Endothelial cell of umbilical vein (primary cell): ENCODE results near the gene AGMO. TPM values are rescaled to one million over a fixed set of nuclear protein-coding genes. Genes with fewer than 3 reads are reported as not detected.

Experiments used
- BruUV-seq: library from RNA; stranded (reverse); fragments of 400-500 nt; replicated peaks from 2 replicates; lab custom pipeline; 2021; lab: Mats Ljungman, UMichigan
- CTCF ChIA-PET: fragments of 300-600, 350-600 bp; sonication (Branson Sonifier 250); formaldehyde crosslinking; loops from one replicate; lab custom pipeline; 2021; ENCODE audit warnings: antibody characterized with exemption, inconsistent platforms; lab: Charles Lee
- POLR2A ChIA-PET: fragments of 300-600, 350-600 bp; sonication (Branson Sonifier 250); formaldehyde crosslinking; loops from one replicate; lab custom pipeline; 2021; ENCODE audit warnings: antibody characterized with exemption, inconsistent platforms; lab: Charles Lee
- DNase-seq: peaks from one replicate; pipeline ENCODE4 v3.0.0-alpha.2; 2011; ENCODE audit warnings: low read depth, low spot score
- FAIRE-seq: peaks from 2 replicates; lab custom pipeline; 2011; peaks lifted over from hg19 to GRCh38; lab: Jason Lieb, UNC
- H2AFZ ChIP-seq: 2 replicates; pipeline ENCODE4 v1.6.0; 2012; ENCODE audit warnings: low read depth, low read length, control low read depth, inconsistent platforms
- H3K27ac ChIP-seq: 2 replicates; pipeline ENCODE4 v1.5.1; 2011; ENCODE audit warnings: low read depth, mild to moderate bottlenecking, control low read depth, low read length, moderate library complexity; ENCODE audit not compliant: insufficient read depth
- H3K27me3 ChIP-seq, 2 experiments: 2 replicates each; pipeline versions ENCODE4 v1.6.0 to v1.6.1; 2011; ENCODE audit warnings: low read length in 2 of 2, mixed read lengths in 1 of 2; ENCODE audit not compliant: control insufficient read depth in 2 of 2, insufficient read depth in 2 of 2
- H3K36me3 ChIP-seq, 2 experiments: 2 replicates in 1 of 2; 3 replicates in 1 of 2; pipeline ENCODE4 v1.5.1; 2011; ENCODE audit warnings: low read length in 2 of 2, mild to moderate bottlenecking in 1 of 2, moderate library complexity in 1 of 2; ENCODE audit not compliant: control insufficient read depth in 2 of 2, insufficient read depth in 2 of 2; ENCODE audit errors: extremely low read depth in 1 of 2
- H3K4me1 ChIP-seq: 3 replicates; pipeline ENCODE4 v1.5.1; 2011; ENCODE audit warnings: mild to moderate bottlenecking, low read length; ENCODE audit not compliant: control insufficient read depth, insufficient read depth; ENCODE audit errors: extremely low read depth
- H3K4me2 ChIP-seq: 2 replicates; pipeline ENCODE4 v1.6.1; 2011; ENCODE audit warnings: low read length, control low read depth, mixed read lengths; ENCODE audit not compliant: insufficient read depth
- H3K4me3 ChIP-seq, 3 experiments: fragments of 200-600 bp in 1 of 3; sonication (generic), shearing (Covaris generic) in 1 of 3; replicated peaks in 1 of 3; 2 replicates each; pipeline ENCODE4 v1.5.1; 2011 to 2016; ENCODE audit warnings: control low read depth in 3 of 3, low read length in 3 of 3, mild to moderate bottlenecking in 2 of 3, inconsistent platforms in 1 of 3, low read depth in 1 of 3, moderate library complexity in 1 of 3; ENCODE audit not compliant: insufficient read depth in 1 of 3
- H3K79me2 ChIP-seq: 2 replicates; pipeline ENCODE4 v1.6.0; 2012; ENCODE audit warnings: low read length, inconsistent platforms; ENCODE audit not compliant: control insufficient read depth, insufficient read depth
- H3K9ac ChIP-seq: replicated peaks from 2 replicates; pipeline ENCODE3; 2011; ENCODE audit warnings: low read length, control low read depth; ENCODE audit not compliant: insufficient read depth; ENCODE audit errors: extremely low read depth
- H3K9me1 ChIP-seq: replicated peaks from 3 replicates; pipeline ENCODE4 v1.6.0; 2011; ENCODE audit warnings: mild to moderate bottlenecking, low read length; ENCODE audit not compliant: control insufficient read depth, insufficient read depth; ENCODE audit errors: extremely low read depth
- H3K9me3 ChIP-seq: replicated peaks from 2 replicates; pipeline ENCODE4 v1.5.1; 2012; ENCODE audit warnings: low read length, inconsistent platforms; ENCODE audit not compliant: control insufficient read depth, insufficient read depth
- H4K20me1 ChIP-seq: replicated peaks from 2 replicates; pipeline ENCODE3; 2011; ENCODE audit warnings: mild to moderate bottlenecking, low read length; ENCODE audit not compliant: control insufficient read depth, insufficient read depth; ENCODE audit errors: extremely low read depth
- CTCF ChIP-seq, 2 donors: IDR thresholded peaks; 1 replicate in 1 of 2; 2 replicates in 1 of 2; pipeline ENCODE4 v1.5.1; 2011; ENCODE audit warnings: low read length in 2 of 2, mild to moderate bottlenecking in 2 of 2, moderate library complexity in 2 of 2, control low read depth in 1 of 2, inconsistent platforms in 1 of 2, low read depth in 1 of 2; ENCODE audit not compliant: insufficient read depth in 1 of 2; ENCODE audit errors: extremely low read depth in 1 of 2
- EZH2 ChIP-seq: IDR thresholded peaks from 2 replicates; pipeline ENCODE4 v1.6.1; 2012; ENCODE audit warnings: borderline replicate concordance, low read depth, mild to moderate bottlenecking, moderate library complexity, low read length, inconsistent platforms; ENCODE audit not compliant: severe bottlenecking
- FOS ChIP-seq: IDR thresholded peaks from 2 replicates; pipeline ENCODE4 v1.6.1; 2011; ENCODE audit warnings: mild to moderate bottlenecking, low read length, moderate library complexity, borderline replicate concordance; ENCODE audit not compliant: insufficient read depth
- GATA2 ChIP-seq: IDR thresholded peaks from 2 replicates; pipeline ENCODE4 v1.7.0; 2011; ENCODE audit warnings: low read depth, mild to moderate bottlenecking, moderate library complexity, mixed read lengths, low read length; ENCODE audit not compliant: insufficient read length, insufficient read depth
- JUN ChIP-seq: IDR thresholded peaks from 2 replicates; pipeline ENCODE4 v1.6.1; 2011; ENCODE audit warnings: borderline replicate concordance, low read depth; ENCODE audit not compliant: insufficient read length, insufficient read depth
- MAX ChIP-seq: IDR thresholded peaks from 2 replicates; pipeline ENCODE4 v1.6.1; 2011; ENCODE audit not compliant: insufficient read depth, insufficient read length
- MYC ChIP-seq: IDR thresholded peaks from one replicate; pipeline ENCODE4 v1.6.1; 2011; ENCODE audit warnings: mild to moderate bottlenecking, low read depth, low read length
- POLR2A ChIP-seq: IDR thresholded peaks from 2 replicates; pipeline ENCODE4 v1.6.1; 2012; ENCODE audit warnings: low read depth, mild to moderate bottlenecking, control low read depth, low read length
- POLR2AphosphoS5 ChIP-seq: IDR thresholded peaks from 2 replicates; pipeline ENCODE4 v1.6.1; 2012; ENCODE audit warnings: low read depth, mild to moderate bottlenecking, control low read depth, low read length, moderate library complexity; ENCODE audit not compliant: insufficient read depth
- dilution Hi-C: fragments of 300-500 bp; cut with MboI; formaldehyde crosslinking; loops from one replicate; pipeline ENCODE4 v1.15.0; 2019; ENCODE audit warnings: low sequenced_read_pairs; ENCODE audit not compliant: extremely low pct_ligation_motif_present
- intact Hi-C: fragments of 100-400 bp; cut with micrococcal nuclease; formaldehyde crosslinking; loops from one replicate; pipeline ENCODE4 v1.10.0; 2022
- polyA plus RNA-seq, 4 experiments: library from polyadenylated mRNA; depleted of rRNA in 3 of 4; stranded (reverse) in 3 of 4; unstranded in 1 of 4; fragments of >200 nt; gene quantifications; 2 replicates each; pipeline versions ENCODE4 v1.2.1 to v1.2.3, GENCODE V29; 2011 to 2012; ENCODE audit warnings: missing spikeins in 1 of 4
- total RNA-seq: library from RNA; stranded (reverse); gene quantifications from 2 replicates; pipeline ENCODE4 v1.2.3, GENCODE V29; 2021

The AGMO gene
- total and polyA plus RNA-seq, 2 donors (not counting 3 experiments of a cell fraction or from before 2014, with no cell fraction given), result 0.23 to 0.40 TPM

GRCh38 chr7:15378494-15379145 is 183.2 kb downstream of the AGMO start:
- no peaks in the 10 kb centered on the region for H3K36me3 ChIP-seq
- H3K9me3 ChIP-seq, result no peaks in the 10 kb centered on the region
- no peak overlapping the region for H2AFZ ChIP-seq
- H4K20me1 ChIP-seq, result no peaks in the 10 kb centered on the region
- no peak overlapping the region for H3K4me3 ChIP-seq
- H3K27ac ChIP-seq, result no peak overlapping the region
- no peak overlapping the region for H3K9ac ChIP-seq
- ChIA-PET POLR2A (no interaction called here), CTCF (no interaction called here)
- no peak for DNase-seq
- intact Hi-C loops (no loop called here), dilution Hi-C loops (no loop called here)
- no peaks in the 10 kb centered on the region for H3K79me2 ChIP-seq
- TF ChIP-seq MAX, result no peak
- TF ChIP-seq JUN, result no peak
- no peak for TF ChIP-seq POLR2AphosphoS5
- TF ChIP-seq POLR2A, result no peak
- TF ChIP-seq MYC, result no peak
- no peak for TF ChIP-seq GATA2
- TF ChIP-seq FOS, result no peak
- no peak for TF ChIP-seq EZH2
- no peak for TF ChIP-seq CTCF (IDR thresholded peaks at IDR 0.05; ENCODE audit: extremely low read depth in 1 of 2, insufficient read depth in 1 of 2, low read depth in 1 of 2, low read length in 2 of 2)
- H3K27me3 ChIP-seq, result no peaks in the 10 kb centered on the region
- FAIRE-seq, result no peak
- BruUV-seq, result no TSS peak
- H3K9me1 ChIP-seq, result no peaks in the 10 kb centered on the region
- H3K4me2 ChIP-seq, result no peak overlapping the region
- no peaks in the 10 kb centered on the region for H3K4me1 ChIP-seq
